ENCODE data around the gene CELSR1. TPM values are rescaled to one million over a fixed set of nuclear protein-coding genes. Genes with fewer than 3 reads are reported as not detected.

Gene CELSR1
- total and polyA plus RNA-seq, 7 experiments from 2014 or later: 0.36 to 4.7 (median 0.97) TPM

- Mint-ChIP-seq H3K9me3 (peaks cover 0 to 3% (median 0%) of the 10 kb centered on the region in 11 donors), H3K36me3 (peaks cover 0 to 6% (median 0%) of the 10 kb centered on the region in 5 donors)
- no peak for ATAC-seq
These were observed 46.9 kb downstream of the CELSR1 start for GRCh38 chr22:46490538-46490937.

GRCh38 chr22:46486996-46487717 is 50.3 kb downstream of the CELSR1 start:
- intact Hi-C loops (cut with micrococcal nuclease): no loop called here
- no peak overlapping the region for H3K27ac ChIP-seq (ENCODE audit: low read depth, low read length)
- Mint-ChIP-seq H3K36me3 (no peaks in the 10 kb centered on the region), H3K4me1 (peaks cover 0 to 4% (median 0%) of the 10 kb centered on the region in 7 donors), H3K9me3 (peaks cover 0 to 5% (median 0%) of the 10 kb centered on the region in 11 donors), H3K27ac (peak overlapping the region in 1 of 9 donors; percentile 85), H3K27me3 (peaks cover 0 to 6% (median 0%) of the 10 kb centered on the region in 5 donors), H3K4me3 (no peak overlapping the region)
- no peaks in the 10 kb centered on the region for H3K36me3 ChIP-seq (ENCODE audit: control insufficient read depth in 2 of 3, insufficient read depth in 3 of 3, low read length in 3 of 3)
- no peaks in the 10 kb centered on the region for H3K9me3 ChIP-seq (ENCODE audit: control insufficient read depth in 2 of 3, low read length in 3 of 3)
- CTCF ChIA-PET: no interaction called here
- no peak for DNase-seq
- no peak for ATAC-seq
- no peaks in the 10 kb centered on the region for H3K27me3 ChIP-seq (ENCODE audit: control insufficient read depth in 2 of 2, insufficient read depth in 2 of 2, low read length in 2 of 2)
- H3K4me1 ChIP-seq (ENCODE audit: control insufficient read depth in 2 of 2, insufficient read depth in 2 of 2, low read length in 2 of 2): no peaks in the 10 kb centered on the region
- POLR2A ChIA-PET: no interaction called here
- H3K4me3 ChIP-seq (ENCODE audit: low read length): no peak overlapping the region

More at GRCh38 chr22:46490538-46490937, 46.9 kb downstream of the CELSR1 start:
- Histone ChIP-seq H3K9me3 (ENCODE audit: control insufficient read depth in 2 of 3, low read length in 3 of 3) (no peaks in the 10 kb centered on the region), H3K4me3 (ENCODE audit: low read length) (no peak overlapping the region), H3K36me3 (ENCODE audit: control insufficient read depth in 2 of 3, insufficient read depth in 3 of 3, low read length in 3 of 3) (no peaks in the 10 kb centered on the region), H3K27ac (ENCODE audit: low read depth, low read length) (no peak overlapping the region), H3K27me3 (ENCODE audit: control insufficient read depth in 2 of 2, insufficient read depth in 2 of 2, low read length in 2 of 2) (no peaks in the 10 kb centered on the region), H3K4me1 (ENCODE audit: control insufficient read depth in 2 of 2, insufficient read depth in 2 of 2, low read length in 2 of 2) (no peaks in the 10 kb centered on the region)
- no peak for DNase-seq
- Mint-ChIP-seq H3K4me3 (no peak overlapping the region), H3K27ac (no peak overlapping the region), H3K27me3 (peaks cover 0 to 12% (median 0%) of the 10 kb centered on the region in 5 donors), H3K4me1 (no peaks in the 10 kb centered on the region)
- intact Hi-C loops (cut with micrococcal nuclease): no loop called here
- POLR2A ChIA-PET: no interaction called here
- CTCF ChIA-PET: no interaction called here

- DNase-seq: no peak
- Mint-ChIP-seq H3K36me3 (no peaks in the 10 kb centered on the region), H3K4me3 (no peak overlapping the region), H3K27ac (no peak overlapping the region), H3K27me3 (peaks cover 0 to 9% (median 5%) of the 10 kb centered on the region in 5 donors), H3K4me1 (peaks cover 4 to 12% (median 8%) of the 10 kb centered on the region in 7 donors), H3K9me3 (peaks cover 0 to 5% (median 0%) of the 10 kb centered on the region in 11 donors)
- H3K27ac ChIP-seq (ENCODE audit: low read depth, low read length): no peak overlapping the region
- ChIA-PET POLR2A (no interaction called here), CTCF (no interaction called here)
- no peaks in the 10 kb centered on the region for H3K4me1 ChIP-seq (ENCODE audit: control insufficient read depth in 2 of 2, insufficient read depth in 2 of 2, low read length in 2 of 2)
- H3K27me3 ChIP-seq (ENCODE audit: control insufficient read depth in 2 of 2, insufficient read depth in 2 of 2, low read length in 2 of 2): no peaks in the 10 kb centered on the region
- H3K4me3 ChIP-seq (ENCODE audit: low read length): no peak overlapping the region
- no peaks in the 10 kb centered on the region for H3K9me3 ChIP-seq (ENCODE audit: control insufficient read depth in 2 of 3, low read length in 3 of 3)
- H3K36me3 ChIP-seq (ENCODE audit: control insufficient read depth in 2 of 3, insufficient read depth in 3 of 3, low read length in 3 of 3): no peaks in the 10 kb centered on the region
- intact Hi-C loops (cut with micrococcal nuclease): no loop called here
- no peak for ATAC-seq
These were observed 52.4 kb downstream of the CELSR1 start for GRCh38 chr22:46484861-46485595.

- POLR2A ChIA-PET: no interaction called here
- intact Hi-C loops (cut with micrococcal nuclease): no loop called here
- Histone ChIP-seq H3K9me3 (ENCODE audit: control insufficient read depth in 2 of 3, low read length in 3 of 3) (no peaks in the 10 kb centered on the region), H3K36me3 (ENCODE audit: control insufficient read depth in 2 of 3, insufficient read depth in 3 of 3, low read length in 3 of 3) (no peaks in the 10 kb centered on the region), H3K4me1 (ENCODE audit: control insufficient read depth in 2 of 2, insufficient read depth in 2 of 2, low read length in 2 of 2) (no peaks in the 10 kb centered on the region), H3K27me3 (ENCODE audit: control insufficient read depth in 2 of 2, insufficient read depth in 2 of 2, low read length in 2 of 2) (no peaks in the 10 kb centered on the region), H3K27ac (ENCODE audit: low read depth, low read length) (no peak overlapping the region), H3K4me3 (ENCODE audit: low read length) (no peak overlapping the region)
- DNase-seq (no peak), ATAC-seq (no peak)
- H3K36me3 Mint-ChIP-seq: no peaks in the 10 kb centered on the region
- CTCF ChIA-PET: no interaction called here
- H3K9me3 Mint-ChIP-seq: peaks cover 0 to 5% (median 0%) of the 10 kb centered on the region in 11 donors
- H3K4me3 Mint-ChIP-seq: no peak overlapping the region
- H3K27ac Mint-ChIP-seq: no peak overlapping the region
- H3K4me1 Mint-ChIP-seq: peaks cover 4 to 13% (median 10%) of the 10 kb centered on the region in 7 donors
- peaks cover 0 to 10% (median 6%) of the 10 kb centered on the region in 5 donors for H3K27me3 Mint-ChIP-seq
These were observed 53.1 kb downstream of the CELSR1 start for GRCh38 chr22:46484156-46484860.

- Histone ChIP-seq H3K27me3 (ENCODE audit: control insufficient read depth in 2 of 2, insufficient read depth in 2 of 2, low read length in 2 of 2) (no peaks in the 10 kb centered on the region), H3K36me3 (ENCODE audit: control insufficient read depth in 2 of 3, insufficient read depth in 3 of 3, low read length in 3 of 3) (no peaks in the 10 kb centered on the region), H3K9me3 (ENCODE audit: control insufficient read depth in 2 of 3, low read length in 3 of 3) (no peaks in the 10 kb centered on the region), H3K4me1 (ENCODE audit: control insufficient read depth in 2 of 2, insufficient read depth in 2 of 2, low read length in 2 of 2) (no peaks in the 10 kb centered on the region), H3K27ac (ENCODE audit: low read depth, low read length) (no peak overlapping the region), H3K4me3 (ENCODE audit: low read length) (no peak overlapping the region)
- Mint-ChIP-seq H3K9me3 (peaks cover 0 to 5% (median 0%) of the 10 kb centered on the region in 11 donors), H3K4me1 (peaks cover 4 to 13% (median 10%) of the 10 kb centered on the region in 7 donors), H3K4me3 (no peak overlapping the region), H3K36me3 (no peaks in the 10 kb centered on the region), H3K27me3 (peaks cover 4 to 10% (median 6%) of the 10 kb centered on the region in 5 donors), H3K27ac (no peak overlapping the region)
- POLR2A ChIA-PET: no interaction called here
- ATAC-seq (no peak), DNase-seq (no peak)
- intact Hi-C loops (cut with micrococcal nuclease): no loop called here
- CTCF ChIA-PET: no interaction called here
These were observed 54.1 kb downstream of the CELSR1 start for GRCh38 chr22:46483353-46483752.

GRCh38 chr22:46482056-46482675 is 55.3 kb downstream of the CELSR1 start:
- peaks cover 4 to 10% (median 7%) of the 10 kb centered on the region in 5 donors for H3K27me3 Mint-ChIP-seq
- no peak overlapping the region for H3K4me3 Mint-ChIP-seq
- Histone ChIP-seq H3K4me1 (ENCODE audit: control insufficient read depth in 2 of 2, insufficient read depth in 2 of 2, low read length in 2 of 2) (no peaks in the 10 kb centered on the region), H3K27me3 (ENCODE audit: control insufficient read depth in 2 of 2, insufficient read depth in 2 of 2, low read length in 2 of 2) (no peaks in the 10 kb centered on the region), H3K9me3 (ENCODE audit: control insufficient read depth in 2 of 3, low read length in 3 of 3) (no peaks in the 10 kb centered on the region), H3K4me3 (ENCODE audit: low read length) (no peak overlapping the region), H3K27ac (ENCODE audit: low read depth, low read length) (no peak overlapping the region), H3K36me3 (ENCODE audit: control insufficient read depth in 2 of 3, insufficient read depth in 3 of 3, low read length in 3 of 3) (no peaks in the 10 kb centered on the region)
- no peaks in the 10 kb centered on the region for H3K36me3 Mint-ChIP-seq
- DNase-seq: no peak
- no peak for ATAC-seq
- POLR2A ChIA-PET: interaction anchor here (0.5 kb wide), 1 partner anchor 114 kb away, joined by 3 read pairs; no protein-coding TSS in a partner anchor
- intact Hi-C loops (cut with micrococcal nuclease): no loop called here
- no peak overlapping the region for H3K27ac Mint-ChIP-seq
- H3K9me3 Mint-ChIP-seq: peaks cover 0 to 5% (median 0%) of the 10 kb centered on the region in 11 donors
- CTCF ChIA-PET: interaction anchor here (0.7 kb wide), 1 partner anchor 39 kb away, joined by 3 read pairs; no protein-coding TSS in a partner anchor
- H3K4me1 Mint-ChIP-seq: peaks cover 4 to 13% (median 10%) of the 10 kb centered on the region in 7 donors

Data from naive thymus-derived CD4-positive, alpha-beta T cell (primary cell).